Brain microvascular endothelial cell (primary cell): ENCODE data around the gene MYO18B.

Source experiments
- DNase-seq: peaks from one replicate; pipeline ENCODE4 v3.0.0-alpha.2; 2020
- H3K27ac ChIP-seq: fragments of 250-450 bp; sonication (Bioruptor Pico); 2 replicates; pipeline ENCODE4 v1.5.1; 2020; ENCODE audit warnings: mild to moderate bottlenecking, moderate library complexity
- H3K27me3 ChIP-seq: fragments of 250-450 bp; sonication (Bioruptor Pico); replicated peaks from 2 replicates; pipeline ENCODE4 v1.5.1; 2020; ENCODE audit warnings: mild to moderate bottlenecking
- H3K36me3 ChIP-seq: fragments of 250-450 bp; sonication (Bioruptor Pico); replicated peaks from 2 replicates; pipeline ENCODE4 v1.5.1; 2020; ENCODE audit warnings: mild to moderate bottlenecking
- H3K4me3 ChIP-seq: 2 replicates; pipeline ENCODE4 v1.5.1; 2011; ENCODE audit warnings: low read depth, mild to moderate bottlenecking, control low read depth, low read length, moderate library complexity
- in situ Hi-C: cut with HindIII; loops from 2 replicates; pipeline ENCODE4 v1.10.0; 2017; ENCODE audit warnings: low sequenced_read_pairs, low pct_ligation_motif_present
- TF ChIP-seq, protein P1 (sequence below): IDR thresholded peaks from 2 replicates; pipeline ENCODE4 v1.5.1; 2011; ENCODE audit warnings: low read depth, mild to moderate bottlenecking, moderate library complexity, low read length, control low read depth, inconsistent platforms; ENCODE audit errors: missing control alignments

Gene MYO18B

DNA sequence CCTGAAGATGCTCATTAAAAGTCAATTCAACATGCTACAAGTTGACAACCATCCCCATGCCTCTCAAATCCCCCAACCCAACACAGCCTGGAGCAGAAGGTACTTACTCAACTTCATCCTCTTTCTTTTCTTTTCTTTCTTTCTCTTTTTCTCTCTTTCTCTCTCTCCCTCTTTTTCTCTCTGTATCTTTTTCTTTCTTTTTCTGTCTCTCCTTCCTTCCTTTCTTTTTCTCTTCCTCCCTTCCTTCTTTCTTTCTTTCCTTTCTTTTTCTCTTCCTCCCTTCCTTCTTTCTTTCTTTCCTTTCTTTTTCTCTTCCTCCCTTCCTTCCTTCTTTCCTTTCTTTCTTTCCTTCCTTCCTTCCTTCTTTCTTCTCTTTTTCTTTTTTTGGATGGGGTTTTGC lies 291.6 kb downstream of the MYO18B start:
- no peak overlapping the region for H3K27ac ChIP-seq
- H3K27me3 ChIP-seq: no peaks in the 10 kb centered on the region
- no peak overlapping the region for H3K4me3 ChIP-seq
- H3K36me3 ChIP-seq: no peaks in the 10 kb centered on the region
- in situ Hi-C loops: no loop called here
- TF ChIP-seq, protein P1, sequence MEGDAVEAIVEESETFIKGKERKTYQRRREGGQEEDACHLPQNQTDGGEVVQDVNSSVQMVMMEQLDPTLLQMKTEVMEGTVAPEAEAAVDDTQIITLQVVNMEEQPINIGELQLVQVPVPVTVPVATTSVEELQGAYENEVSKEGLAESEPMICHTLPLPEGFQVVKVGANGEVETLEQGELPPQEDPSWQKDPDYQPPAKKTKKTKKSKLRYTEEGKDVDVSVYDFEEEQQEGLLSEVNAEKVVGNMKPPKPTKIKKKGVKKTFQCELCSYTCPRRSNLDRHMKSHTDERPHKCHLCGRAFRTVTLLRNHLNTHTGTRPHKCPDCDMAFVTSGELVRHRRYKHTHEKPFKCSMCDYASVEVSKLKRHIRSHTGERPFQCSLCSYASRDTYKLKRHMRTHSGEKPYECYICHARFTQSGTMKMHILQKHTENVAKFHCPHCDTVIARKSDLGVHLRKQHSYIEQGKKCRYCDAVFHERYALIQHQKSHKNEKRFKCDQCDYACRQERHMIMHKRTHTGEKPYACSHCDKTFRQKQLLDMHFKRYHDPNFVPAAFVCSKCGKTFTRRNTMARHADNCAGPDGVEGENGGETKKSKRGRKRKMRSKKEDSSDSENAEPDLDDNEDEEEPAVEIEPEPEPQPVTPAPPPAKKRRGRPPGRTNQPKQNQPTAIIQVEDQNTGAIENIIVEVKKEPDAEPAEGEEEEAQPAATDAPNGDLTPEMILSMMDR: no peak
- no peak for DNase-seq

DNA sequence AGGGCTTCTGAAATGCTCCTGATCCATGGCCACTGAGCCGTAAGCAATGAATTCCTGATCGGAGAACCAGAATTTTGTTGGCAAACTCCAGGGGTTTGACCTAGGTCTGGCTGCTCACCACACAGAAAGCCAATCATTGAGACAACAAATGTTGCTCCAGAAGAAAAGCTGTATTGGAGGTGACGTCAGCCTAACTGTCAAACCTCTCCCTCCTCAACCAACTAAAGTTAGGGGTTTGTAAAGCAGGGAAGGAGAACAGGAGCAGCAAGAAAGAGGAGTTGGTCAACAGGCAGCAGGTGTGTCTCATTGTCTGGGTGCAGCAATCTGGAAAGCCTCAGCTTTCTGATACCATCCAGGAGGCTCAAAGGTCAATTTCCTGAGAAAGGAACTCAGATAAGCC lies 293.5 kb downstream of the MYO18B start:
- no peak for DNase-seq
- Histone ChIP-seq H3K27me3 (no peaks in the 10 kb centered on the region), H3K36me3 (no peaks in the 10 kb centered on the region), H3K27ac (no peak overlapping the region), H3K4me3 (no peak overlapping the region)
- in situ Hi-C loops: no loop called here
- TF ChIP-seq, protein P1: no peak

DNA sequence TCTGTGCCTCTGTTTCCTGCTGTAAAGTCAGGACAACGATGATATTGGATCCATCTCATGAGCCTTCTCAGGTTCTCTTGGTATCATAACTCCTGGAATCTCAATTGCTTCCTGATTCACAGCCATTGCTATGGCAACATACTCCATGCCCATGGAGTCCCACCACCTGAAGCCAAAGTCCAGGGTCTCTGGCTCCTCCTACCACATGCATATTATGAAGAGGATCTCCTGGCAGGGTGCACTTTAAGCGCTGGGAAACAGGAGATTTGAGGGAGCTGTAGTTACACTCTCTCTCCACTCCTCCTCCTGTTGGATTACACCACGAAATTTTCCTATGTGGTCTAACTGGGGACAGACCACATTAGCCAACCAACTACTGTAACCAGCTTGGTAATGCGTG lies 296.4 kb downstream of the MYO18B start:
- Histone ChIP-seq H3K36me3 (no peaks in the 10 kb centered on the region), H3K4me3 (no peak overlapping the region), H3K27me3 (no peaks in the 10 kb centered on the region), H3K27ac (no peak overlapping the region)
- in situ Hi-C loops: no loop called here
- TF ChIP-seq, protein P1: no peak
- no peak for DNase-seq

DNA sequence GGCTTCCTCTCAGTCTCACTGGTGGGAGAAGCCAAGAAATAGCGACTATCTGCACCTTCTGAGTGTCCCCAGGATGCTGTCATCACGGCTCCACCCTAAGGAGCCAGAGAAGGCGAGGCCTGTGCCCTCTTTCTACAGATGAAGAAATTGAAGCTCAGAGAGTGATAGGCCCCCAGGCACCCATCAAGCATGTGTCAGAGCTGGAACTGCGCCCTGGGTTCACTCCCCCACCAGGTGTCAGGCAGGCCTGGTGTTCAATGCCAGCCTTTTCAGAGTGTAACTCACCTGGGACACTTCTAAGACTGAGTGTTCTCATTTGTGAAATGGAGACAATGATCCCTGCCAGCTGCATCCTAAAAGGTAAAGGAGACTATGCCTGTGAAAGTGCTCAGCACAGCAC lies 299.9 kb downstream of the MYO18B start:
- H3K27me3 ChIP-seq: no peaks in the 10 kb centered on the region
- no peaks in the 10 kb centered on the region for H3K36me3 ChIP-seq
- TF ChIP-seq, protein P1: no peak
- no peak for DNase-seq
- in situ Hi-C loops: no loop called here
- no peak overlapping the region for H3K27ac ChIP-seq
- no peak overlapping the region for H3K4me3 ChIP-seq

DNA sequence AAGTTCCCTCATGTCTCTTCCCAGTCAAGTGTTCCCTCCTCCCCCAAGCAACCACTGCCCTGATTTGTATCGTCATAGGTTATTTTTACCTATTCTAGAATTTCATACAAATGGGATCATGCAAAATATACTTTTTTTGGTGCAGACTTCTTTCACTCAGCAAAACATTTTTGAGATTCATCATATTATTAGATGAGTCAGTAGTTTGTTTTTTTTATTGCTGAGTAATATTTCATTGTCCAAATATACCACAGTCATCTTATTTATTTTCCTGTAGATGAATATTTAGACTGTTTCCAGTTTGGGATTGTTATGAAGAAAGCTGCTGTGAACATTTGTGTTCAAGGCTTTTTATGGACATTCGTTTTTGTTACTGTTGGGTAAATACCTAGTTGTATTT lies 301.0 kb downstream of the MYO18B start:
- Histone ChIP-seq H3K36me3 (no peaks in the 10 kb centered on the region), H3K27ac (no peak overlapping the region), H3K27me3 (no peaks in the 10 kb centered on the region), H3K4me3 (no peak overlapping the region)
- no peak for DNase-seq
- in situ Hi-C loops: no loop called here
- TF ChIP-seq, protein P1: no peak

DNA sequence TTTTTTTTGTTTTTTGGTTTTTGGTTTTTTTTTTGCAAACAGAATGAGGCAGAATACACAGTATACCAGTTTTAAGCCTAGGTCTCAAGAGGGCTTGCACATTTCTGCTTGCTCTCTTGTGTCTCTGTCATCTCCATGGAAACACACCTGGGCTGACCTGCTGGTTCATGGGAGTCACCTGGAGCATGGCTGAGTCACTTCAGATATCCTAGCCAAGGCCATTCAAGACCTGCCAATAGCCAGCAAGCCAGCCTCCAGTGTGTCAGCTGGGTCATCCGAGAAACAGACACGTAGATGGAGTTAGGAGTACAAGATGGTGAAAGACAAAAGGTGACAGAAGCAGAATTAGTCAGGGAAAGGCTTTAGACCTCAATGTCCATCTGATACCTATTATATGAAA lies 303.1 kb downstream of the MYO18B start:
- no peak overlapping the region for H3K4me3 ChIP-seq
- TF ChIP-seq, protein P1: no peak
- no peak overlapping the region for H3K27ac ChIP-seq
- no peaks in the 10 kb centered on the region for H3K36me3 ChIP-seq
- in situ Hi-C loops: no loop called here
- DNase-seq: no peak
- H3K27me3 ChIP-seq: no peaks in the 10 kb centered on the region
